ENCODE data around the gene MDM1. TPM values are rescaled to one million over a fixed set of nuclear protein-coding genes. Genes with fewer than 3 reads are reported as not detected.

MDM1 gene
- total RNA-seq, 4 donors from 2014 or later, result 5.2 to 46.2 (median 14.5) TPM

GRCh38 chr12:68291396-68292036 is 40.6 kb downstream of the MDM1 start:
- no peaks in the 10 kb centered on the region for H3K27me3 ChIP-seq
- H3K27ac ChIP-seq, result no peak overlapping the region
- TF ChIP-seq CTCF (IDR thresholded peaks at IDR 0.05) (no peak), POLR2A (IDR thresholded peaks at IDR 0.05) (no peak)
- H3K36me3 ChIP-seq, result no peaks in the 10 kb centered on the region
- no peaks in the 10 kb centered on the region for H3K4me1 ChIP-seq
- no peaks in the 10 kb centered on the region for H3K9me3 ChIP-seq
- no peak overlapping the region for H3K4me3 ChIP-seq
- DNase-seq, result no peak

- no peak overlapping the region for H3K27ac ChIP-seq
- H3K36me3 ChIP-seq, result no peaks in the 10 kb centered on the region
- no peak for DNase-seq
- H3K4me3 ChIP-seq, result no peak overlapping the region
- no peaks in the 10 kb centered on the region for H3K4me1 ChIP-seq
- no peaks in the 10 kb centered on the region for H3K27me3 ChIP-seq
- TF ChIP-seq CTCF (IDR thresholded peaks at IDR 0.05) (no peak), POLR2A (IDR thresholded peaks at IDR 0.05) (no peak)
- no peaks in the 10 kb centered on the region for H3K9me3 ChIP-seq
Observed at GRCh38 chr12:68290126-68290525, 42.0 kb downstream of the MDM1 start.

- Histone ChIP-seq H3K4me1 (no peaks in the 10 kb centered on the region), H3K27me3 (no peaks in the 10 kb centered on the region), H3K9me3 (no peaks in the 10 kb centered on the region), H3K36me3 (no peaks in the 10 kb centered on the region), H3K4me3 (no peak overlapping the region), H3K27ac (no peak overlapping the region)
- TF ChIP-seq POLR2A (IDR thresholded peaks at IDR 0.05), result no peak
- TF ChIP-seq CTCF (IDR thresholded peaks at IDR 0.05), result no peak
- no peak for DNase-seq
Observed at GRCh38 chr12:68287106-68287505, 45.1 kb downstream of the MDM1 start.

- no peak for DNase-seq
- H3K36me3 ChIP-seq, result no peaks in the 10 kb centered on the region
- no peaks in the 10 kb centered on the region for H3K27me3 ChIP-seq
- H3K9me3 ChIP-seq, result no peaks in the 10 kb centered on the region
- H3K27ac ChIP-seq, result no peak overlapping the region
- H3K4me1 ChIP-seq, result no peaks in the 10 kb centered on the region
- no peak for TF ChIP-seq POLR2A (IDR thresholded peaks at IDR 0.05)
- no peak for TF ChIP-seq CTCF (IDR thresholded peaks at IDR 0.05)
- no peak overlapping the region for H3K4me3 ChIP-seq
Observed at GRCh38 chr12:68286396-68286795, 45.8 kb downstream of the MDM1 start.

GRCh38 chr12:68285541-68285940 is 46.6 kb downstream of the MDM1 start:
- Histone ChIP-seq H3K27me3 (no peaks in the 10 kb centered on the region), H3K4me1 (no peaks in the 10 kb centered on the region), H3K27ac (no peak overlapping the region), H3K4me3 (no peak overlapping the region), H3K9me3 (no peaks in the 10 kb centered on the region), H3K36me3 (no peaks in the 10 kb centered on the region)
- TF ChIP-seq POLR2A (IDR thresholded peaks at IDR 0.05) (no peak), CTCF (IDR thresholded peaks at IDR 0.05) (no peak)
- DNase-seq, result no peak
